ENCODE results near the gene DOCK11.

Gene DOCK11

DNA sequence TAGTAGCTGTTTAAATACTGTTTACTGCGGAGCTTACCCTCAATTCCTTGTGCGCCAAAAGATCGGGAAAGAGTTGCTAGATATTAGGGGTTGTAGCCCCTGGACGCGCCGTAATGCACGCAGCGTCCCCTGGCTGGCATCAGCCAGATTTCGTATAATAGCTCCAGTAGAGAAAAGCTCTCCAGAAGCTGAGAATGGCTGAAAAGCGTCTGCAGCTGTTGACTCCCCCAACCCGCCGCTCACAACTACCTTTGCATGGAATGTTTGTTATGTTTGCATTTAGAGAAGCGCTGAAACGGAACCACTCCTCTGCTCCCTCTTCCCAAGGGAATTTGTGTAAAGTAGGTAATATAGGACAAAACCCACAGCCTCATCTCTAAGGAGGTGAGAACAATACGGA is 3.7 kb downstream of the DOCK11 start:
- FAIRE-seq (no peak), DNase-seq (ENCODE audit: insufficient read length, low spot score) (no peak)

DNA sequence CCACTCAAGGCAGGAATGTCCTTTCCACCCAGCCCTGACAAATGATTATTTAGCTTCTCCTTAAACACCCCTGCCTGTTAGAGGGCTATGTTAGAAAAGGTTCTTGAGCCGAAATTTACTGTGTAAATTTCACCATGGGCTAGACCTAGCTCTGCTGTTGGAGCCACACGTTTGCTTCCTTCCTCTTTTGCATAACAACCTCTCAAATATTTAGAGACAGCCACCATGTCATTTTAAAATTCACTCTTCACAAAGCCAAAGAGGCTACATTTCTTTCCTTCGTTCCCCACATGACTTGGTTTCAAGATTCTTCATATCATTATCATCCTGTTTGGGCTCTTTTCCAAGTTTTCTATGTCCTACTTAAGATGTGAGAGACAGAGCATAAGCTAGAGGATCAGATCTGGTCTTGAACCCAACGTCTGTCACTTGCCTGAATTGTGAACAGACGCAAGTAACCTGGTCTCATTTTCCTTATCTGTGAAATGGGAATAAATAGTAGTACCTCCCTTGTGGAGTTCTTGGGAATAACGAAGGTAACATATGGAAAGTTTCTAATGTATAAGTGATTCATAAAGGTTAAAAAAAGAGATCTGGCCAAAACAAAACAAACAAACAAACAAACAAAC is 6.7 kb downstream of the DOCK11 start:
- no peak for FAIRE-seq
- DNase-seq (ENCODE audit: insufficient read length, low spot score): no peak

DNA sequence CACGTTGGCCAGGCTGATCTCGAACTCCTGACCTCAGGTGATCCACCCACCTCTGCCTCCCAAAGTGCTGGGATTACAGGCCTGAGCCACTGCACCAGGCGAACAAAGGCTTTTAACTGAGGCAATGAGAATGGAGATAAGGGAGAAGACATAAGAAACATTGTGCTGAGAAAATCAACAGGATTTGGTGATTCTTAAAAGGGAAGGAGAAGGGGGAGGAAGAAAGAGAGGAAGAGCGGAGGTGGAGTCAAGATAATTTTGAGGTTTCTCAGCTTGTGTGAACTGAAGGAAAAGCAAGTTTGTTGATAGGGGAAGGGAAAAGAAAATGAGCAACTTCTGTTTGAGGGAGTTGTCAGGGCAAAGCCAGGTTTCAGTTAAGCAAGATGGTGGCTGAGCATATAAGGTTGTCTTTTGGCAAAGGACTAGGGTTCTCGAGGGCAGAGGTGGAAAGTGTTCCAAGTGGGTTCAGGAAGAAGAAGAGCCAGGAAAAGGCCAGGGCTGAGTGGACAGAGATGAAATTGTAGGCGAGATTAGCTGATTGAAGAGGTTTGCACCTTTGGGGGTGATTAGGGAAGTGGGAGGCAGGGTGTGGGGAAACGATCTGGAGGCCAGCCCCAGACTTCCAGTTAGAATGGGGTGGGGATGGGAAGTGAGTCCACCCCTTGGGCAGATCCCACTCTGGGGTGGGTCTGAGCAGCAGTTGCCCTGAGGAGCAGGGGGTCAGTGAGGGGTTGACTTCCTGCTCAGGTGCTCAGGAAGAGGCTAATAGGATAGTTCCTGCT is 7.8 kb downstream of the DOCK11 start:
- no peak for DNase-seq (ENCODE audit: insufficient read length, low spot score)
- no peak for FAIRE-seq

DNA sequence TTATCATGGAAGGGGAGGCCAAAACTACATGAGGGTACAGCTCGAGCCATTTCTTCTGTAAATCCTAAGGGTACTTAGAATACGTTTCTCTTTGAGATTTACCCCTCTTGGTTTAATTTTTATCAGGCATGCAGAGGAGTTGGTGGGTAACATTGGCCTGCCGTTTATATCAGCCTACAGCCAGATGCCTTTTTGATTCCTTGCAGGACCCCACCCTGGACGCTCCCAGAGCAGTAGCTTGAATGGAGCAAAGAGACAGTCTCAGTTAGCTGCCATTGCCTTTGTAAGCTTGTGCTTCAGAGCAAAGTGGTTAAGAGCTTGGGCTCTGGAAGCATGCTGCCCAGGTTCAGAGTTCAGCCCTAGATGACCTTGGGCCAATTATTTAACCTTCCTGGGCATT is 9.0 kb downstream of the DOCK11 start:
- no peak for DNase-seq (ENCODE audit: insufficient read length, low spot score)
- no peak for FAIRE-seq

DNA sequence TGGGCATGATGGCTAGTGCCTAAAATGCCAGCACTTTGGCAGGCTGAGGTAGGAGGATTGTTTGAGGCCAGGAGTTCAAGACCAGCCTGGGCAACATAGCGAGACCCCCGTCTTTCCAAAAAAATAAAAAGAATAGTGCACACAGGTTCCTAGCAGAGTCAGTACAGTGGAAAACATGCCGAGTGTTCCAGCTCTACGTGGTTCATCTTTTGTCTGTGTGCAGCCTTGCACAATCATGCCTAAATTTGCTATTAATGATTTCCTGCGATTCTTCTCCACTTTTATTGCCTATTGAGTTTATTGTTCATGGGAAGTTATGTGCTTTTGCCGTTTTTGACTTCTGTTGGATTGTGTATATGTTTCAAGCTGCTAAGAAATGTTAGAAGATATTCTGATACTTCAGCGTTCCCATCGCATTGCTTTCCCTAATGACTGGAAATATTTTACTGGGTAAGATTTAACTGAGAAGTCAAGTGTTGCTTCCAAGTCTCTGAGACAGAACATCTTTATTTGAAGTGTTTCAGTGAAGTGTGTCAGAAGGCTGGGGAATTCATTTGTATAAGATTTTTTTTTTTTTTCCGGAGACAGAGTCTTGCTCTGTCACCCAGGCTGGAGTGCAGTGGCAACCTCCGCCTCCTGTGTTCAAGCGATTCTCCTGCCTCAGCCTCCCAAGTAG is 11.3 kb downstream of the DOCK11 start:
- FAIRE-seq (no peak), DNase-seq (ENCODE audit: insufficient read length, low spot score) (no peak)

DNA sequence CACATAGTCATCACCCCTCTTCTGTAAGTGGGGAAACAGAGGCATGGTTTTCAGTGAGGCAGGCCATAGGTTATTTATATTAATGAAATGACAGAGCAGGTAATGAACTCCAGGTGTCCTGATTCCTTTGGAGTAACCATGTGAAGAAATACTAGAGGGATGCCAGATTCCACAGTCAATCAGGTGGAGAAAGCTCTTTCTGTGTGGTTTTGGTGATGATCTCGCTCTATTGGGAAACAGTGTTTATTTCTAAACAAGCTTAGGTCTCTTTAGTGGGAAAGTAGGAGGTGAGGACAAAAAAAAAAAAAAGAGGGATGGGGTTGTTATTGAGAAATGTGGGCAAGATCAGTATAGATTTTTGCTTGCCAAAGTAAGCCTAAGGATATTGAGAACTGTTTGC is 12.2 kb downstream of the DOCK11 start:
- FAIRE-seq (no peak), DNase-seq (ENCODE audit: insufficient read length, low spot score) (no peak)

DNA sequence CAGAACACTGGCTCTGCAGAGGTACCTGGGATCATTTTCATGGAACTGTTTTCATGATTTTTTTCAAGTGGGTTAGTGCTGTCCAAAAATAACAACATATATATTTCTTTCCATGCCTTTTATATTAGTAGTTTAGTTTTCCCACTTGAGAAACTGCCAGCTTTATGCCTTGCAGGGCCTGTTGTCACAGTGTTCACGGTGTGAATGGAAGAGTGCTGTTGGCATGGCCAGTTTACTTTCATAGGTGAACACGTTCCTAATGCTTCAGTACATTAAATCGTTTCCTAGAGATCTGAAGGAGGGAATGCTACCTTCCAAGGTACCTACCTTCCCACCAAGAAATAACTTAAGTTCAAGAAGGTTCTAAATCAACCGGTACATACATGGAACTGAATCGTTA is 12.6 kb downstream of the DOCK11 start:
- FAIRE-seq (no peak), DNase-seq (ENCODE audit: insufficient read length, low spot score) (no peak)

DNA sequence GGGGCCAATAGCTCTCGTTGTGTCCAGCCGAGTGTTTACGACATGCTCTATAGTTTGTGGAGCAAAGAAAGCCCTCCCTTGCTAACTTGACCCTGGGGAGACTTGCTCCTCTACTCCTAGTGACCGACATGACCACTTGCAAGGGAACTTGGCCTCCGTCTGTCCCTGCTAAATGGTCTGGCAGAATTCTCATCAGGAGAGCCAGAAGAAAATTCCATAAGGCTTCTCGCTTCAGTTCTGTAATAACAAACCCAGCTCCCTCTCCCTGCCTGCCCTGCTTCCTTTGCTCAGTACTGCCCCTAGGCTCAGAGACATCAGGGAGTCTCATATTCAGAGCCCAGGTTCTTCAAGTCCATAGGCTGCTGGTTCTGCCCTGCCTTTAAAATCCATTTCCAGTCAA is 13.0 kb downstream of the DOCK11 start:
- FAIRE-seq (no peak), DNase-seq (ENCODE audit: insufficient read length, low spot score) (no peak)

DNA sequence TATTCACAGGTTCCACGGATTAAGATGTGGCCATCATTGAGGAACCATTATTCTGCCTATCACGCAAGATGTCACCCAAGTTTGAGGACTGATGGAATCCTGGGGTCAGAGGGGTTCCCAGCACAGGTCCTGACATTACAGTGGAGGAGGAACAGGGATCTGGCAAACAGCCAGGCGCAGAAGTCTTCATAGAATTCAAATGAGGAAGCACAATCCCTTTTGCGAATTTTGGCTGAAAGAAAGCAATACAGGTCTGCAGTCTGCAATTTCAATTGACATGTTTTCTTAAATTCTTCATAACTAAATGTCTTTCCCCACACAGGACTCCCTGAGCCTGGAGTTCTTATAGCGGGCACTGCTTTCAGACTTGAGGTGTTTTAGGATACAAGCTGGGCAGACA is 14.5 kb downstream of the DOCK11 start:
- DNase-seq (ENCODE audit: insufficient read length, low spot score): no peak
- FAIRE-seq: no peak

DNA sequence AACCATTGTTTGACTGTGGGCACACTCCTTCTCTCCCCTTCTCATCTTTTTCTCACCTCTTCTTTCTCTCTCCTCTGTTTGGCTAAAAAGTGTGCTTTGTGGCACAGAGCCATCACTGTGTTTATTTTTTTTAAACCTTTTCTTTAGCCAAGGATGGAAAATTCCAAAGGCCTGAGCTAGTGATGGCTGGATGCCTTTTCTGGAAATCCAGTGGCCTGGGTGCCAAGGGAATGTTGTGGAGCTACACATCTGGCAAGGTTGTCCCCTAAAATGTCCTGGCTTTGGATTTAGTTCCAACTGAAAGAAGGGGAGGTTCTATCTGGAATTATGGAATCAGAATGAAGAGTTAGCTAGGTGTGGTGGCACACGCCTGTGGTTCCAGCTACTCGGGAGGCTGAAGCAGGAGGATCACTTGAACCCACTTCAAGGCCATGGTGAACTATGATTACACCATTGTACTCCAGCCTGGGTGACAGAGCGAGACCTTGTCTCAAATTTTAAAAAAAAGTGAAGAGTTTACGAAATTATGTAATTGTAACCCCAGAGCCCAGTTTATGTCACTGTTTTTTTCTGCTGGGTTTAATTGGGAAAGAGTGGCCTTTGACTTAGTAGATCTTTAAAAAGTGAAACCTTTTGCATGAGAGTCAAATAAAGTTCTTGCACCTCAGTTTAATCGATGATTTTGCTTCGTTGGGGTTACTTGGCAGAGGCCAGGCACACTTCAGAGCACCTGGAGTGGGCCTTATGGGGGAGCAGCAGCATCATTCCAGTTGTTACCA is 17.7 kb downstream of the DOCK11 start:
- no peak for FAIRE-seq
- DNase-seq (ENCODE audit: insufficient read length, low spot score): no peak

DNA sequence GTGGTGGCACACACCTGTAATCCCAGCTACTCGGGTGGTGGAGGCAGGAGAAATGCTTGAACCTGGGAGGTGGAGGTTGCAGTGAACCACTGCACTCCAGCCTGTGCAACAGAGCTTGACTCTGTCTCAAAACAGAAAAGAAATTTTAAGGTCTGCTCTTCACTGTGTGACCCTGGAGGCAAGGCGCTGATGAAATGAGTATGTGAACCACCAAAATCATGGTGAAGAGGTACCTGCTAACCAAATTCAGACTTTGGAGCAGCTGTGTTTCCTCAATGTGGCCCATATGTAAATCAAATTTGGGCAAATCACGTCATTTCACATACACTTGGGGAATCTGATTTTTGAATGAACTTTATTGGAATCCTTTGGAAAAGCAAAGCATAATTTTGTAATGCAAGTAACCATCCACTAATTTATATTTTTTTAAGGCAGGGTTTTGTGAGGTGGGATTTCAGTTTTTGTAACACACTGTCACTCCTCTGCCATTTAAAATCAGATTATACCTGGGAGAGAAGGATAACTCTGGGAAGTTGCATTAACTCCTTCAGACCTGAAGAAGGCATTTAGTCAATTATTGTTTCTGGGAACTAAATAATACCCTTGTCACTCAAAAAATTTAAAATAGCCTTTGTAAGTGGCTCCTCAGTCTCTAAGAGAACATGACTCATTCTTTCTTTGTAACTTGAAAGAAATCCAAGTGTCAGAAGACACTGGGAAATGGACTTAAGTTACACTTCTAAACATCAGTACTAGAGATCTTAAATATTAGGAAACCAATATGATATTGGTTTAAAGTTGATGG is 24.0 kb downstream of the DOCK11 start:
- FAIRE-seq (no peak), DNase-seq (ENCODE audit: insufficient read length, low spot score) (no peak)

DNA sequence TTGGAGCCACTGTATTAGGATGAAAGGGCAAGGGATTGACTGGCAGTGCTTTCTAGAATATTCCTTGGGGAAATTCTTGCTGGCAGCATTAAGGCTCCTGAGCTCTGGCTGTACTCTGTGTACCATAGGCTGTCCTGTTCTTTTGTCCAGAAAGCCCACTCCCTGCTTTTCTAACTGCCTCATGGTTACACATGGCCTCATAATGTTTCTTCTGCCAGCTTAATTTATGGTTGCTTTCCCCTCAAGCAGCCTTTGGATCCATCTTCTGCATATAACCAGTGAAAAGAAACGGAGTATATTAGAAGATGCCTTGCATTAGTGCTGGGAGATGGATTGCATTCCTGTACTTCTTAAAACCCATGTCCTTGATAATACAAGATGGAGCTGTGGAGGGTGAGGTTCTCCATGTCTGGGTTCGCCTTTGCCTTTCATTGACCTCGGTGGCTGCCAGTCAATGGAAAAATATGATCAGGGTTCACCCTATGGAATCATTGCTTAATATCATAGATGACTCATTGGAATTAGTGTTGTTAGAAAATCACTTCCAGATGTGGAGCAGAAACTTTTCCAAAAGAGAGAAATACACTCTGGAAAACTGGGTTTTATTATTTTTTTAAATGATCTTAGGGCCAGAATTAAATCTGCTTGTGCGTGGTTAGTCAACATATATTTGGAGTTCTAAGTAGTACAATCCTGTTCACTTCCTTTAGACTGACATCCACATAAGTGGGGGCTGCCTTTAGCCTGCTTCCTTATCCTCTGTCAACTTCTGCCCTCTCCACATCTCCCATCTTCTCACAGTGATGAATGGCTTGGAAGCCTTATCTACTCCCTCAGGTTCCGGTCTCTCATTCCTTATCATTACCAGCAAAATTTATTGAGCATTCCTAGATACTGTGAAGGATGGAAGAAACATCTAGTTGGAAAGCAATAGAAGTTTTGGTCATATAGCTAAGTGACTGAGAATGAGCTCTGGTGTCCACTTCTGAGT is 24.9 kb downstream of the DOCK11 start:
- no peak for DNase-seq (ENCODE audit: insufficient read length, low spot score)

DNA sequence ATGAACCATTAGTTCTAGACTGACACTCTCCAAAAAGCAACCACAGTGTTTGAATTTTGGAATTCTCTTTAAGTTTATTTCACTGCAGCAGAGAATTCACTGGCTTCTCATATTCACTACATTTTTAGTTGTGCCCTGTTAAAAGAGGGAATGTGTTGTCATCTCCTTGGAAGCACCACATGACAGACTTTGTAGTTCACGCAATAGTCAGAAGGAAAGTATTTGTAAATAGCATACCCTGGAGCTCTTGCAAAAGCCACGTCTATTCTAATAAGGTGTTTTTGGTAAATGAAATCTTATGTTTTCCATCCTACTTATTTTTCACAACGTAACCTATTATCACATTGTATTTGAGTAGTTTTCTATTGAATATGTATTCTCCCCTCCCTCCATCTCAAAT is 25.8 kb downstream of the DOCK11 start:
- no peak for DNase-seq (ENCODE audit: insufficient read length, low spot score)
- no peak for FAIRE-seq

More for the DNA sequence above, 24.9 kb downstream of the DOCK11 start:
- FAIRE-seq: no peak

DNA sequence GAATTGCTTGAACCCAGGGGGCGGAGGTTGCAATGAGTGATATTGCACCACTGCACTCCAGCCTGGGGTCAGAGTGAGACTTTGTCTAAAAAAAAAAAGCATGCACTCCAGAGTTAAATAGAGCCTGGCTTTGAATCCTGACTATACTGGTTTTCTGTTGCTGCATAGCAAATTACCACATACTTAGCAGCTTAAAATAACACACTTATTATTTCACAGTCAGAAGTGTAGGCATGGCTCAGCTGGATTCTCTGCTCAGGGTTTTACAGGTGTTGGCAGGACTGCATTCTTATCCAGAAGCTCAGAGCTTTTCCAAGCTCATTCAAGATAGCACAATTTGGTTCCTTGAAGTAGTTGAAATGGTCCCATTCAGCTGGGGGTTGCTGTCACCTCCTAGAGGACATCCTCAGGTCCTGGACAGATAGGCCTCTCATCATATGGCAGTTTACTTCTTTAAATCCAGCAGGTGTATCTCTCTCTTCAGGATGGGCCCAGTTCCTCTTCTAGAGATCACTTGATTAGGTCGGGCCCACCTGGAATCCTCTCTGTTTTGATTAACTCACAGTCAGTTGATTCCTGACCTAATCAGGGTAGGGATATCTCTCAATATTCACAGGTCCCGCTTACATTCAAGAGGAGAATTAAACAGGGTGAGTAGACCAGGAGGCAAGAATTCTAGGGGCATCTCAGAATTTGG is 26.8 kb downstream of the DOCK11 start:
- FAIRE-seq (no peak), DNase-seq (ENCODE audit: insufficient read length, low spot score) (no peak)

DNA sequence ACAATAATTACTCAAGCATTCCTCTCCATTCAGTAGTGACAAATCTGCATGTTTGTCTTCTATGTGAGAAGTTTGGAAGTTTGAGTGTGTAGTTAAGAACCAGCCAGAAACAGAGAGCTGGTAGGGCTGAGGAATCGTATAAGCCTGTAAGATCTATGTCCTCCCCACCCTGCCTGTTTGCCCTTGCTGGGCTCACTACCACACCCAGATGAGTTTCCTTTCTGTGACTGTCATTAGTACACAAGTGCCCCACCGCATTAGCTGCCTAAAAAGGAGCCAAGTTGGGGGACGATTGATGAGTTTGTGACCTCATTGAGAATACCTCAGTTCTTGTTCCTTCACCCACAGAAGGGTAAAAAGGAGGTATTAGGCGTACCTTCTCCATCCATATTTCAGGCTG is 28.3 kb downstream of the DOCK11 start:
- no peak for DNase-seq (ENCODE audit: insufficient read length, low spot score)

DNA sequence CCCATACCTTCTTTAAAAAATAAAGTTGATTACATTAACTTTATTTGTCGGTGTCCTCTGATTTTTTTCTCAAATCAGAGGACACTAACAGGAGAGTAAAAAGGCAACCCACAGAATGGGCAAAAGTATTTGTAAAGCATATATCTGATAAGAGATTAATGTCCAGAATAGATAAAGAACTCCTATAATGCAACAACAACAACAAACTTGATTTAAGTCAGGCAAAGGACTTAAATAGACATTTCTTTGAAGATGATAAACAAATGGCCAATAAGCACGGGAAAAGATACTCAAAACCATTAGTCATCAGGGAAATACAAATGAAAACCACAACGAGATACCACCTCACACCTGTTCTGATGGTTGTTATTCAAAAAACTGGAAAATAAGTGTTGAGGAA is 28.7 kb downstream of the DOCK11 start:
- FAIRE-seq: no peak
- DNase-seq (ENCODE audit: insufficient read length, low spot score): no peak

More for the DNA sequence above, 28.3 kb downstream of the DOCK11 start:
- FAIRE-seq: no peak

DNA sequence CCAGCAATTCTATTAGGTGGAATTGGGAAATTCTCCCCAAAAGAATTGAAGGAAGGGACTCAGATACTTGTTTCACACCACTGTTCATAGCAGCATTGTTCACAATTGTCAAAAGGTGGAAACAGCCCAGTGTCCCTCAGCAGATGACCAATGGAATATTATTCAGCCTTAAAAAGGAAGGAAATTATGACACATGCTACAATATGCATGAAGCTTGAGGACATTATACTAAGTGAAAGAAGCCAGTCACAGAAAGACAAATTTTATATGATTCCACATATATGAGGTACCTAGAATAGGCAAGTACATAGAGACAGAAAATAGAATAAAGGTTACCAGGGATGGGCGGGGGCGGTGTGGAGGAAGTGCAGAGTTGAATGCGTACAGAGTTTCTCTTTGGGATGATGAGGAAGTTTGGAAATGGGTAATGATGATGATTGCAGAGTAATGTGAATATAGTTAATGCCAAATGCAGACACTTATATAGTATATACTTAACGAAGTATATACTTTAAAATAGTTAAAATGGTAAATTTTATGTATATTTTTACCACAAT is 29.6 kb downstream of the DOCK11 start:
- FAIRE-seq (no peak), DNase-seq (ENCODE audit: insufficient read length, low spot score) (no peak)

DNA sequence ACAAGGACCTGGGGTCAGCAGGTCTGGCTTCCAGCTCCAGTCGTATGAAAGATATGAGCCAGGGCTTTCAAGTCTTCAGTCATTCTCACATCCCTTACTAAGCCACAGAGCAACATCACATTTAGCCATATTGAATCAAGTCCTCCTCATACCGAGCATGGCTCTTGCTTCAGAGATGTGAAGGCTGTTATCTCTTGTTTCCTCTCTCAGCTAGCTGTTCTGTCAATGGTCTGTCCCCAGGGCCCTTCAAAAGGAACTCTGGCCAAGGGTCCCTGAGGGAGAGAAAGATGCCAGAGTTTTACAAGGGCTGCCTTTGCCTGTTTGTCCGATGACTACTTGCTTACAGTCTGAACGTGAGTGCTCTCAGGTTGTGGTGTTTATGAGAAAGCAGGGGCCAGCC is 30.5 kb downstream of the DOCK11 start:
- FAIRE-seq (no peak), DNase-seq (ENCODE audit: insufficient read length, low spot score) (no peak)

All from HTR-8/SVneo (cell line).